NOMO-1 (cell line): ENCODE results near the gene CTNNA2.

Experiments used
- DNase-seq, 2 experiments: peaks; one replicate each; lab custom pipeline; 2025; ENCODE audit not compliant: unreplicated experiment in 2 of 2; lab: John Stamatoyannopoulos, UW

CTNNA2 gene

GRCh38 chr2:80246534-80246933 is 733.7 kb downstream of the CTNNA2 start:
- DNase-seq = peak in 1 of 2 experiments; percentile 1

- no peak for DNase-seq
Observed at GRCh38 chr2:80247339-80247738, 734.5 kb downstream of the CTNNA2 start.

DNA sequence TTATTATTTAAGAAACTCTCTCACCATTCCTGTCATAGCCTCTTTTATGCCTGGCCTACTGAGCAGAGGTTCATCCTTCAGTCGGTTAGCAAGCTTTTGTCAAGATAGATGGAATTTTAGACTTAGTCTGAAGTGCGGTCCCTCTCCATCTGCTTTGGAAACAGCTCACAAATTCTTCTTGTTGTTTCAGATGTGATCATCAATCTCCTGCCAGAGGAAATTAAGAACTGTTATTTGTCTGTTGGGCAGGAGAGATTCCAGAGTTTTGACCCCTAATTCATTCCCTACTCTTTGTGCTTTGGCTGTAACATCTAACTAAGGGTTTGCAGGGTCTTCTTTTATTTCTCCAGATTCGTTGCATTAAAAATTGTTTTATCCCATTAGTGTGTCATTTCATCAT is 735.3 kb downstream of the CTNNA2 start:
- no peak for DNase-seq

DNA sequence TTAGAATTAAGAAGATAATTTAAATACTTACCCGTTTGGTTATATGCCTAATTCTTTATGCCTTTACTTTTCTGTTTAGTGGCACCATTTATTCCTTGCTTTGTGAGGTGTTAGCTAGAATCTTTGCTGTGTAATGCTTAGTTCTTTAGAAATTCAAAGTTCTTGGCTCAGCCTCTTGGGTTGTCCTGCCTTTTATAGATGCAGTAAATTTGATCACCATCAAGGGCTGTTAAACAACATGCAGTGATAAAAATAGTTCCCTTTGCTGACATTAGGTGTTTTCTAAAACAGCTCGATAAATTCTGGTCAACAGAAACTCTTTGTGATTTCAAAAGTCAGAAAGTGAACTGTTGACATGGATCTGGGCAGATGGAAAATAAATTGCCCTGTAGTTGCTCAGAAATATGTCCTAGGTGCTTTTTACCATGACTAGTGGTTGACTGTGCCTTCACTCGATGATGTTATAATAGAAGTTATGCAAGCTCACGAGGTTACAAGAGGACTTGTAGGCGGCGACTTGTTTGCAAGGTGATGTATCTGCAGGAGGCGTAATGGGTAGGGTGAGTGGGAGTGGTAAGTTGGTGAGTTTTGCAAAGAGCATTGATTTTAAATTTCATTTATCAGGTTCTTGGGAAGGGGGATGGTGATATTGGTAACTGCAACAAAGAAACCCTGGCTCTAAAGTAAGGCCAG is 739.6 kb downstream of the CTNNA2 start:
- DNase-seq = no peak

DNA sequence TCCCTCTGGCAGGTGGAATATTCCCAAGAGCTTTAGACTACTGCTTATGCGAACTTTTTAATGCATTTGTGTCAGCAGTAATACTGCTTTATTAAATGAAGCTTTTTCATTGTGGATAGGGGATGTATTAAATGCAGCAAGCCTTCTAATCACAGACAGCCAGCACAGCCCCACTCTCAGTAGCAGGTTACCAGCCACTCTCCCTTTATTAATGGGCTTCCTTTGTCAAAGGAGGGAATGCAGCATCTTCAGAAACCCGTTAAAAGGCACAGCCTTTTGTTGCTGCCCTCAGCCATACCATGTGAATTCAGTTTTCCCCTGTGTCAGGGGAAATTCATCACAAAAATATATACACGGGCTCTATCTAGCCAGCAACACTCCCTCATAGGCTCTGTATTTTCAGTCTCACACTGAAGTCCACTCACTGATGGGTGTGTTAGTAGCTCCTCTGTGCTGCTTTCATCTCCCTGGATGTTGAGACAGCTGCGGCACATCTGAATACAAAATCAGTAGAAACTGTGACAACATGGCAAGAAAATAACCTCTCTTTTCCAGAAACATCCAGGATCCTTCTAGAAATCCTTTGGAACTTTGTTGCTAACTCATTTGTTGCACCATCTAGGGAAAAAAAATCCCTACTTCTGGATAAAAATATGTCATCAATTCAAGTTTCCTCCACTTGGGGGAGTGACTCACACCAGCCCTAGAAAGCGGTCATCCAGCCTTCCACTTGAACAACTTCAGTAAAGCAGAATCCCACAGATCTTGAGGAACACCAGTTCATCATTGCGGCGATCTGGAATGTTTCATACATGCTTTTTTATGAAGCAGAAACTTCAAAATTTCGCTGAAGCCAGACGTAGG is 743.3 kb downstream of the CTNNA2 start:
- no peak for DNase-seq

- DNase-seq = peak; percentile 29 to 75
Observed at GRCh38 chr2:80256782-80257167, 743.9 kb downstream of the CTNNA2 start.

GRCh38 chr2:80257450-80257849 is 744.6 kb downstream of the CTNNA2 start:
- DNase-seq = no peak

- DNase-seq = no peak
Observed at GRCh38 chr2:80258341-80258740, 745.5 kb downstream of the CTNNA2 start.

- no peak for DNase-seq
Observed at GRCh38 chr2:80258793-80259192, 745.9 kb downstream of the CTNNA2 start.

DNA sequence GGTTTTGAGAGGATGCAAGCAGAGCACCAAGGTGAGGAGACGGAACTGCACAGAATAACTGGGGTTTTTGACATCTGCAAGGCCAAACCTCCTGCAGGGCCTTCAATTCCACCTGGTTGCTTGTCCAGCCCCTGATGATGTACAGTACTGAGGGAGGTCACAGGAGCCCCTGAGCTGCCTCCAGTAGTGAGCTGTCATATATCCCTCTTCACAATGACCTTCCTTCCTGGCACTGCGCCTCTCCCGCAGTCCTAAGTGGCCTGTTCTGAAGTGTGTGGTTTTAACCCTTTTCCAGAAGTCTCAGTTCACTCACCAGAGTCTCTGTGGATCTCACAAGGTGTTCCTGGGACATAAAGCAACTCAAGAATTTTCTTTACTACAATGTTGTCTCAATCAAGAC is 746.4 kb downstream of the CTNNA2 start:
- no peak for DNase-seq

GRCh38 chr2:80266231-80266630 is 753.4 kb downstream of the CTNNA2 start:
- no peak for DNase-seq

GRCh38 chr2:80269806-80270205 is 757.0 kb downstream of the CTNNA2 start:
- DNase-seq = no peak

GRCh38 chr2:80280598-80280997 is 767.7 kb downstream of the CTNNA2 start:
- no peak for DNase-seq

DNA sequence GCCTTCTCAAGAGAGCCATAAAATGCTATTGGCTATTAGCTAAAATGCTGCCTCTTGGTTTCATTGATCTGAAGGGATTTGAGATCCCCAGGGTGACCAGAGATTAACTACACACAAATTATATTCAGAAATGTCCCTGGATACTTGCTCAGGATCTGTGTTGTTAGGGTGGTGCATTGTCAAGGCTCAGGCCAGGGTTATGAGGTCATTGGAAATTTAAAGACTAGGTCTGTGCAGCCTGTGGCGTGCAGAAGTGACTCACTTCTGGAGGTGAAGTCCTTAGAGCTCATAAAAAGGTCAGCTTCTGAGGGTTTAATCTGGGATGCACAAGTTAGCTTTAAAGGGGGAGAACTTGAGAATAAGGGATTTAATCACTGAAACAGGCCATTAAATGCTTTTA is 768.2 kb downstream of the CTNNA2 start:
- DNase-seq = no peak

GRCh38 chr2:80288576-80288975 is 775.7 kb downstream of the CTNNA2 start:
- DNase-seq = no peak

GRCh38 chr2:80291656-80292055 is 778.8 kb downstream of the CTNNA2 start:
- DNase-seq = no peak

GRCh38 chr2:80292474-80292873 is 779.6 kb downstream of the CTNNA2 start:
- DNase-seq = no peak

DNA sequence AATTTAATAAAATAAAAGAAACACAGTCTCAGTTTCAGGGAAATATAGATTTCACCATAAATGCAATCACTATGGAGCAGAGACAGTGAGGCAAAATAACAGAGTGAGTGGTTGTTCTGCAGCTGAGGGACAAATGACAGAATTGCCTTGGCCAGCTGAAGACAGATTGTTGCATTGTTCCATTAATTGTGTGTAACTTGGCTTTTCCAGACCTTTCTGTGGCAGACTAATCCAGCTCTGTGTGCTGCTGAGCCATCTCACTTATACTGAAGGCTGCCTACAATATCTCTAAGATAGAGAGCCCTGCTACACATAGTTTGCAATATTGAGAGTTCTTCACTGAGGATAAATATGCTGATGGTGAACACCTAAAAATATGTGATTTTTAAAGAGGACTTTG is 780.2 kb downstream of the CTNNA2 start:
- no peak for DNase-seq

- no peak for DNase-seq
Observed at GRCh38 chr2:80298954-80299353, 786.1 kb downstream of the CTNNA2 start.

GRCh38 chr2:80299661-80300060 is 786.8 kb downstream of the CTNNA2 start:
- DNase-seq = no peak

- no peak for DNase-seq
Observed at GRCh38 chr2:80300346-80300745, 787.5 kb downstream of the CTNNA2 start.

DNA sequence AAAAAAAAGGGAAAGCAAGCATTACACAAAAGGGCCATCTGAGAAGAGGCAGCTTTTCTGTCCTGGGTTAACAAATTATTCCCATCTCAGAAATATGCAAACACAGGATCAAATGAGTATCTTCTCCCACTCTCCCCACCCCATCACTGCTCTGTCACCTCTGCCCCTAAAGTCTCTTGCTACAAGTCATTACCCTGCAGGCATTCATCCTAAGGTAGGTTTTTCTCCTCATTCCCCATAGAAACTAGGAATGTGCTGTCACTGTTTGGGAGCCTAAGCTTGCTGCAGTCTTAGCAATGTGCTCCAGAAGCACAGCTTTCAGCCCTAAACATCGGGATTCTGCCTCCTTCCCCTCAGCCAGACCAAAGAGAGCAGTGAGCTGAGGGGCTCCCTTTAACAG is 788.1 kb downstream of the CTNNA2 start:
- DNase-seq = no peak
